Natural killer cell (primary cell): ENCODE results near the gene SELENOI. TPM values are rescaled to one million over a fixed set of nuclear protein-coding genes. Genes with fewer than 3 reads are reported as not detected.
A peak's percentile ranks its signal among the peaks of the same experiment; 100 is the strongest.

Experiments used
- ATAC-seq, 3 donors: fragments of 150-1000 bp in 2 of 3; fragments of 200-7000 bp in 1 of 3; cut with Tn5 transposase; 1 replicate in 1 of 3; 2 replicates in 2 of 3; pipeline ENCODE4 v1.10.0; 2021; ENCODE audit warnings: mild to moderate bottlenecking in 2 of 3, moderate library complexity in 2 of 3
- DNase-seq, 2 donors: peaks; one replicate each; pipeline versions ENCODE4 v3.0.0 to v3.0.0-alpha.2; 2013 to 2021; ENCODE audit warnings: mixed read lengths in 1 of 2
- H3K27ac ChIP-seq: one replicate; pipeline ENCODE4 v1.5.1; 2013; ENCODE audit warnings: mild to moderate bottlenecking, low read length
- H3K27me3 ChIP-seq: one replicate; pipeline ENCODE4 v1.6.1; 2013; ENCODE audit warnings: low read length; ENCODE audit not compliant: control insufficient read depth, insufficient read depth
- H3K36me3 ChIP-seq: one replicate; pipeline ENCODE4 v1.6.1; 2013; ENCODE audit warnings: low read length; ENCODE audit not compliant: control insufficient read depth, insufficient read depth
- H3K4me1 ChIP-seq: one replicate; pipeline ENCODE4 v1.6.1; 2013; ENCODE audit warnings: low read length; ENCODE audit not compliant: control insufficient read depth, insufficient read depth
- H3K4me3 ChIP-seq: one replicate; pipeline ENCODE4 v1.5.1; 2013; ENCODE audit warnings: low read length
- H3K9me3 ChIP-seq: one replicate; pipeline ENCODE4 v1.6.1; 2013; ENCODE audit warnings: low read length; ENCODE audit not compliant: control insufficient read depth, insufficient read depth
- H3K27ac Mint-ChIP-seq, 2 donors: one replicate each; pipeline ENCODE4 v1.8.0; 2022; ENCODE audit warnings: mild to moderate bottlenecking in 2 of 2, mixed read lengths in 2 of 2, moderate library complexity in 1 of 2
- H3K27me3 Mint-ChIP-seq, 2 donors: one replicate each; pipeline ENCODE4 v1.8.0; 2022; ENCODE audit warnings: low read depth in 2 of 2, mixed read lengths in 2 of 2
- H3K36me3 Mint-ChIP-seq: one replicate; pipeline ENCODE4 v1.8.0; 2022; ENCODE audit warnings: mixed read lengths
- H3K4me1 Mint-ChIP-seq, 2 donors: one replicate each; pipeline ENCODE4 v1.8.0; 2022; ENCODE audit warnings: mixed read lengths in 2 of 2
- H3K4me3 Mint-ChIP-seq: one replicate; pipeline ENCODE4 v1.8.0; 2022; ENCODE audit warnings: mild to moderate bottlenecking, moderate library complexity, mixed read lengths
- H3K9me3 Mint-ChIP-seq, 2 donors: one replicate each; pipeline ENCODE4 v1.8.0; 2022; ENCODE audit warnings: mixed read lengths in 2 of 2
- WGBS: methylation state at CpG from one replicate; pipeline ENCODE4 v1.1.7; 2013; ENCODE audit warnings: missing lambda C conversion rate; ENCODE audit not compliant: insufficient coverage; 5-methylcytosine and 5-hydroxymethylcytosine counted together
- intact Hi-C: fragments of 100-400 bp; cut with micrococcal nuclease; formaldehyde crosslinking; loops from one replicate; pipeline ENCODE4 v1.14.2; 2022
- total RNA-seq, 4 donors: library from RNA; stranded (reverse); fragments of 120-200 nt in 1 of 4; gene quantifications; one replicate each; pipeline versions ENCODE4 v1.2.3 to v1.2.4, GENCODE V29; 2013 to 2022
- TF ChIP-seq, protein P1 (sequence below): fragments of 200-600 bp; IDR thresholded peaks from one replicate; pipeline ENCODE4 v1.8.0; 2022; ENCODE audit warnings: antibody characterized with exemption

The SELENOI gene
- total RNA-seq, 3 donors from 2014 or later (not counting 1 experiment from before 2014, with no cell fraction given) = 28.1 to 47.6 (median 36.4) TPM

- no peak for ATAC-seq
- Histone ChIP-seq H3K36me3 (no peaks in the 10 kb centered on the region), H3K4me1 (no peaks in the 10 kb centered on the region), H3K9me3 (no peaks in the 10 kb centered on the region), H3K27ac (no peak overlapping the region), H3K27me3 (peaks cover 4% of the 10 kb centered on the region), H3K4me3 (no peak overlapping the region)
- Mint-ChIP-seq H3K4me3 (peak overlapping the region; percentile 43), H3K36me3 (no peaks in the 10 kb centered on the region), H3K9me3 (no peaks in the 10 kb centered on the region), H3K4me1 (peaks cover 8 to 11% of the 10 kb centered on the region in 2 donors), H3K27me3 (peaks cover 10 to 15% of the 10 kb centered on the region in 2 donors), H3K27ac (no peak overlapping the region)
- intact Hi-C loops = no loop called here
- TF ChIP-seq, protein P1, sequence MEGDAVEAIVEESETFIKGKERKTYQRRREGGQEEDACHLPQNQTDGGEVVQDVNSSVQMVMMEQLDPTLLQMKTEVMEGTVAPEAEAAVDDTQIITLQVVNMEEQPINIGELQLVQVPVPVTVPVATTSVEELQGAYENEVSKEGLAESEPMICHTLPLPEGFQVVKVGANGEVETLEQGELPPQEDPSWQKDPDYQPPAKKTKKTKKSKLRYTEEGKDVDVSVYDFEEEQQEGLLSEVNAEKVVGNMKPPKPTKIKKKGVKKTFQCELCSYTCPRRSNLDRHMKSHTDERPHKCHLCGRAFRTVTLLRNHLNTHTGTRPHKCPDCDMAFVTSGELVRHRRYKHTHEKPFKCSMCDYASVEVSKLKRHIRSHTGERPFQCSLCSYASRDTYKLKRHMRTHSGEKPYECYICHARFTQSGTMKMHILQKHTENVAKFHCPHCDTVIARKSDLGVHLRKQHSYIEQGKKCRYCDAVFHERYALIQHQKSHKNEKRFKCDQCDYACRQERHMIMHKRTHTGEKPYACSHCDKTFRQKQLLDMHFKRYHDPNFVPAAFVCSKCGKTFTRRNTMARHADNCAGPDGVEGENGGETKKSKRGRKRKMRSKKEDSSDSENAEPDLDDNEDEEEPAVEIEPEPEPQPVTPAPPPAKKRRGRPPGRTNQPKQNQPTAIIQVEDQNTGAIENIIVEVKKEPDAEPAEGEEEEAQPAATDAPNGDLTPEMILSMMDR = no peak
- WGBS = 100% methylated on average over 1 of the region's 2 CpGs
- DNase-seq = no peak
These were observed 64.9 kb downstream of the SELENOI start for GRCh38 chr2:26410764-26411243.

DNA sequence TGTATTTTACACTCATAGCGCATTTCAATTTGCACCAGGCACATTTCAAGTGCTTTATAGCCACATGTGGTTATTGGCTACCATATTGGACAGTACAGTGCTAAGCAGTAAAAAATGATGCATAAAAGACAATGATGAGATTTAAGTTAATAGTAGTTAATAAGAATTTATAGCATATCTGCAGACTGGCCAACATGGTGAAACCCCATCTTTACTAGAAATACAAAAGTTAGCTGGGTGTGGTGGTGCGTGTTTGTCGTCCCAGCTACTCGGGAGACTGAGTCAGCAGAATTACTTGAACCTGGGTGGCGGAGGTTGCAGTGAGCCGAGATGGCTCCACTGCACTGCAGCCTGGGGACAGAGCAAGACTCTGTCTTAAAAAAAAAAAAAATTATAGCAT lies 65.5 kb downstream of the SELENOI start:
- peaks cover 8 to 11% of the 10 kb centered on the region in 2 donors for H3K4me1 Mint-ChIP-seq
- no peak for DNase-seq
- Histone ChIP-seq H3K9me3 (no peaks in the 10 kb centered on the region), H3K27me3 (peaks cover 4% of the 10 kb centered on the region), H3K27ac (no peak overlapping the region), H3K36me3 (no peaks in the 10 kb centered on the region), H3K4me3 (no peak overlapping the region), H3K4me1 (no peaks in the 10 kb centered on the region)
- no peak for ATAC-seq
- no peak overlapping the region for H3K27ac Mint-ChIP-seq
- H3K9me3 Mint-ChIP-seq = no peaks in the 10 kb centered on the region
- peaks cover 10 to 15% of the 10 kb centered on the region in 2 donors for H3K27me3 Mint-ChIP-seq
- peak overlapping the region; percentile 80 for H3K4me3 Mint-ChIP-seq
- 97% methylated on average over 6 of the region's 6 CpGs for WGBS
- intact Hi-C loops = no loop called here
- no peaks in the 10 kb centered on the region for H3K36me3 Mint-ChIP-seq
- TF ChIP-seq, protein P1 = no peak

DNA sequence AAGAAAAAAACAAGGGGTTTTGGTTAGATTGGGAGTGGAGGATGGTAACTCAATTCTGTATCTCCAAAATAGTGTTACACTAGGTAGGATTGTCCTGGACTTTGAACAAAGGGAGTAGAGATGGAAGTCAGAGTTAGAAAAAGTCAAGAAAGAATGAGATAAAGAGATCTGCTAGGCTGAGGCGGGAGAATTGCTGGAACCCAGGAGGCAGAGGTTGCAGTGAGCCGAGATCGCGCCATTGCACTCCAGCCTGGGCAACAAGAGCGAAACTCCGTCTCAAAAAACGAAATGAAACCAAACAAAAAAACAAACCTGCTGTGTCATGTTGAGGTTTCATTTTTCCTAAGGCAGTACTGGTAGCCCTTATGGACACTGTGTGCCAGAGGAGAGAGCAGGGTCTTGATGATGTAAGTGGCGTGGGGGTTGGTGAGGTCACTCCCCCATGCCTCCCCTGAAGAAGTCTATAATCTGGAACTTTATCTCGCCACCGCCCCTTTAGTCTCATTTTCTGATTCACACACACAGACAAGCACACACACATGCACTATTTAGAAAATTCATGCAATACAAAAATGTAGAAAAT lies 66.2 kb downstream of the SELENOI start:
- 31% methylated on average over 9 of the region's 10 CpGs for WGBS
- no peaks in the 10 kb centered on the region for H3K9me3 Mint-ChIP-seq
- peaks cover 8 to 11% of the 10 kb centered on the region in 2 donors for H3K4me1 Mint-ChIP-seq
- H3K4me3 ChIP-seq = peak overlapping the region; percentile 19
- peak overlapping the region; percentile 80 for H3K4me3 Mint-ChIP-seq
- H3K27me3 ChIP-seq = peaks cover 4% of the 10 kb centered on the region
- H3K27ac Mint-ChIP-seq = peak overlapping the region in 1 of 2 donors; percentile 25
- ATAC-seq (peak; percentile 44 to 53 (median 51)), DNase-seq (no peak)
- no peak overlapping the region for H3K27ac ChIP-seq
- no peaks in the 10 kb centered on the region for H3K4me1 ChIP-seq
- H3K36me3 Mint-ChIP-seq = no peaks in the 10 kb centered on the region
- intact Hi-C loops = no loop called here
- H3K36me3 ChIP-seq = no peaks in the 10 kb centered on the region
- H3K9me3 ChIP-seq = no peaks in the 10 kb centered on the region
- peaks cover 10 to 11% of the 10 kb centered on the region in 2 donors for H3K27me3 Mint-ChIP-seq
- TF ChIP-seq, protein P1 = no peak

DNA sequence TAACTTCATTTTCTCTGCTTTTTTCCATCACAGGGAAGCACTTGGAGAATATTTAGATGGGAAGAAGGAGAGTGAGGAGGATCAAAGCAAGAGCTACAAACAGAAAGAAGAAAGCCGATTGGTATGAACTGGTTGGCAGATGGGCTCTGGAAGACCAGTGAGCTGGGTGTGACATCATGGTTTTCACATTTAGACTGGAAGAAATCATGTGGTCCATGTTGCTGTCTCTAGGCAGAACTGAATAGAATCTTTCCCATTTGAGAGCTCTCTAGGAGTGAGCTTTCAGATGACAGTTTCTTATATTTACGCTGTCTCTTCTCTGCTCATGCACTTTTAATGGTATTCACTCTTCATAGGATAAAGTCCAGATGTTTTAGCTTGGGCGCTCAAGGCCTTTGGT lies 68.4 kb downstream of the SELENOI start:
- Mint-ChIP-seq H3K27me3 (peaks cover 2 to 4% of the 10 kb centered on the region in 2 donors), H3K9me3 (no peaks in the 10 kb centered on the region), H3K4me1 (peaks cover 8 to 11% of the 10 kb centered on the region in 2 donors), H3K4me3 (no peak overlapping the region), H3K27ac (no peak overlapping the region), H3K36me3 (no peaks in the 10 kb centered on the region)
- no peaks in the 10 kb centered on the region for H3K27me3 ChIP-seq
- TF ChIP-seq, protein P1 = no peak
- intact Hi-C loops = no loop called here
- no peaks in the 10 kb centered on the region for H3K9me3 ChIP-seq
- 92% methylated on average over 3 of the region's 3 CpGs for WGBS
- H3K27ac ChIP-seq = no peak overlapping the region
- ATAC-seq (no peak), DNase-seq (no peak)
- H3K4me3 ChIP-seq = no peak overlapping the region
- no peaks in the 10 kb centered on the region for H3K36me3 ChIP-seq
- H3K4me1 ChIP-seq = no peaks in the 10 kb centered on the region
